Hematopoietic multipotent progenitor cell (in vitro differentiated cells): ENCODE results near the gene MIGA2. TPM values are rescaled to one million over a fixed set of nuclear protein-coding genes. Genes with fewer than 3 reads are reported as not detected.
"Not testable (repeated sequence)": the region's sequence is repeated elsewhere in the genome, so short reads cannot be mapped to it uniquely, and the experiment has no call there.

Experiments used
- DNase-seq, 3 donors: peaks; one replicate each; pipeline ENCODE4 v3.0.0-alpha.2; 2011 to 2015; ENCODE audit warnings: low read depth in 2 of 3, low spot score in 2 of 3
- total RNA-seq: library from RNA; depleted of rRNA; stranded (reverse); fragments of >200 nt; gene quantifications from one replicate; pipeline ENCODE4 v1.2.3, GENCODE V29; 2012

The MIGA2 gene
- total RNA-seq, 1 donor: 49.0 TPM

- DNase-seq: peak in 2 of 3 donors; percentile 46 to 47
Measured at GRCh38 chr9:129111528-129112151, 75.2 kb downstream of the MIGA2 start.

DNA sequence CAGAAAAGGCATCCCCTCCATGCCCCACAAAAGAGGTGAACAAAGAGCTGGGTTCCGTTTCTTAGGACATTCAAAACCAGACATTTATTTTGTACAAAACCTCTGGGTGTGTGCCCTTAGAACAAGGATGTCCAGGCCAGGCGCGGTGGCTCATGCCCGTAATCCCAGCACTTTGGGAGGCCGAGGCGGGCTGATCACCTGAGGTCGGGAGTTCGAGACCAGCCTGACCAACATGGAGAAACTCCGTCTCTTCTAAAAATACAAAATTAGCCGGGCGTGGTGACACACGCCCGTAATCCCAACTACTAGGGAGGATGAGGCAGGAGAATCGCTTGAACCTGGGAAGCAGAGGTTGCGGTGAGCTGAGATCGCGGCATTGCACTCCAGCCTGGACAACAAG is 76.1 kb downstream of the MIGA2 start:
- DNase-seq: not testable (repeated sequence)

GRCh38 chr9:129113645-129114304 is 77.3 kb downstream of the MIGA2 start:
- DNase-seq: no peak

DNA sequence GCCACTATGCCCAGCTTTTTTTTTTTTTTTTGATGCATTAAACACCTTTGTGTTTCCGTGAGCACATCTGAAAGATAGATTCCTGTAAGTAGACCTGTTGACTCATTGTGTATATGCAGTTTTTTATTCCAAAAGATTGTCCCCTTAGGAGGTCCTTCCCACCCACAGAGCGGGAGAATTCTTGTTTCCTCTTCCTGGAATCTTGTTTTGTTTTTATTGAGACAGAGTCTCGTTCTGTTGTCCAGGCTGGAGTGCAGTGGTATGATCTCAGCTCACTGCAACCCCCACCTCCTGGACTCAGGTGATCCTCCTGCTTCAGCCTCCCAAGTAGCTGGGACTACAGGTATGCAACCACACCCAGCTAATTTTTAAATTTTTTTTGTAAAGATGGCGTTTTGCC is 82.4 kb downstream of the MIGA2 start:
- no peak for DNase-seq

- DNase-seq: no peak
Measured at GRCh38 chr9:129121483-129121882, 85.1 kb downstream of the MIGA2 start.

Other genes starting within 250 kb of the MIGA2 start
- 21.3 TPM for gene TBC1D13, start 249.4 kb upstream of the MIGA2 start, total RNA-seq
- gene ENDOG, start 218.1 kb upstream of the MIGA2 start, total RNA-seq: 42.8 TPM
- 63.6 TPM for gene SPOUT1, start 206.8 kb upstream of the MIGA2 start, total RNA-seq
- gene KYAT1, start 154.7 kb upstream of the MIGA2 start, total RNA-seq: 12.1 TPM
- 61.4 TPM for gene LRRC8A, start 154.5 kb upstream of the MIGA2 start, total RNA-seq
- gene PHYHD1, start 115.6 kb upstream of the MIGA2 start, total RNA-seq: 3.2 TPM
- 14.0 TPM for gene DOLK, start 89.0 kb upstream of the MIGA2 start, total RNA-seq
- 54.9 TPM for gene NUP188, start 88.9 kb upstream of the MIGA2 start, total RNA-seq
- gene SH3GLB2, start 8.3 kb upstream of the MIGA2 start, total RNA-seq: 49.0 TPM
- 15.3 TPM for gene DOLPP1, start 44.5 kb downstream of the MIGA2 start, total RNA-seq
- 46.9 TPM for gene CRAT, start 74.2 kb downstream of the MIGA2 start, total RNA-seq
- 55.2 TPM for gene PTPA, start 74.8 kb downstream of the MIGA2 start, total RNA-seq
- gene IER5L, start 141.6 kb downstream of the MIGA2 start, total RNA-seq: 7.5 TPM